Upper lobe of left lung (tissue), 6 donors: ENCODE results near the gene DKC1. TPM values are rescaled to one million over a fixed set of nuclear protein-coding genes. Genes with fewer than 3 reads are reported as not detected.
"Not testable (repeated sequence)": the region's sequence is repeated elsewhere in the genome, so short reads cannot be mapped to it uniquely, and the experiment has no call there.

Source experiments
- ATAC-seq, 2 donors: fragments of 200-7000 bp; cut with Tn5 transposase; one replicate each; pipeline ENCODE4 v1.9.1; 2022; ENCODE audit warnings: mild to moderate bottlenecking in 2 of 2, moderate library complexity in 2 of 2; ENCODE audit not compliant: low FRiP score in 2 of 2
- DNase-seq, 2 donors: peaks; one replicate each; pipeline ENCODE4 v3.0.0-alpha.2; 2019 to 2020
- H3K27ac ChIP-seq, 4 donors: fragments of 200-600 bp; sonication (generic); one replicate each; pipeline ENCODE4 v1.5.1; 2016 to 2019
- H3K27me3 ChIP-seq, 4 donors: fragments of 200-600 bp; sonication (generic); one replicate each; pipeline ENCODE4 v1.5.1; 2017 to 2019
- H3K36me3 ChIP-seq, 4 donors: fragments of 200-600 bp; sonication (generic); one replicate each; pipeline ENCODE4 v1.5.1; 2016 to 2019
- H3K4me1 ChIP-seq, 4 donors: fragments of 200-600 bp; sonication (generic); one replicate each; pipeline ENCODE4 v1.5.1; 2018 to 2019
- H3K4me3 ChIP-seq, 4 donors: fragments of 200-600 bp; sonication (generic); one replicate each; pipeline ENCODE4 v1.5.1; 2017 to 2019; ENCODE audit warnings: mild to moderate bottlenecking in 2 of 4, moderate library complexity in 1 of 4
- H3K9me3 ChIP-seq, 4 donors: fragments of 200-600 bp; sonication (generic); one replicate each; pipeline ENCODE4 v1.5.1; 2018 to 2019
- EP300 ChIP-seq, 4 donors: sonication (generic); formaldehyde crosslinking; IDR thresholded peaks; one replicate each; pipeline ENCODE4 v1.5.1; 2017; ENCODE audit warnings: antibody characterized with exemption in 4 of 4, control low read depth in 2 of 4
- POLR2A ChIP-seq, 4 donors: fragments of 450-650 bp; IDR thresholded peaks; one replicate each; pipeline ENCODE4 v1.5.1; 2016 to 2017; ENCODE audit warnings: antibody characterized with exemption in 4 of 4, mild to moderate bottlenecking in 2 of 4
- POLR2AphosphoS5 ChIP-seq, 2 donors: sonication (generic); formaldehyde crosslinking; IDR thresholded peaks; one replicate each; pipeline ENCODE4 v1.5.1; 2017; ENCODE audit warnings: antibody characterized with exemption in 2 of 2
- WGBS, 2 donors: methylation state at CpG; one replicate each; pipeline ENCODE4 v1.1.5; 2017 to 2018; 5-methylcytosine and 5-hydroxymethylcytosine counted together
- small RNA-seq, 4 donors: library from RNA; depleted of rRNA; stranded (forward); fragments of <200 nt; gene quantifications; one replicate each; pipeline ENCODE3, GENCODE V24; 2016
- total RNA-seq, 6 donors: library from RNA; depleted of rRNA in 4 of 6; stranded (reverse); fragments of >200 nt in 4 of 6; gene quantifications; one replicate each; pipeline versions ENCODE4 v1.1.0 to v1.2.1, GENCODE V29; 2016 to 2021
- TF ChIP-seq, protein P1 (sequence below), 6 experiments: fragments of 450-650 bp in 4 of 6; fragments of 200-600 bp in 2 of 6; sonication (generic) in 2 of 6; IDR thresholded peaks; one replicate each; pipeline ENCODE4 v1.5.1; 2016 to 2019; ENCODE audit warnings: antibody characterized with exemption in 6 of 6
- donor health status: DM: no; HTN: no; CAD: no; lungs with moderate emphysema.
- donor health status: DM: no; HTN: yes; CAD: no; lungs with severe emphysema.

Gene DKC1
- total RNA-seq, 6 donors from 2014 or later: 24.1 to 52.4 (median 33.2) TPM

DNA sequence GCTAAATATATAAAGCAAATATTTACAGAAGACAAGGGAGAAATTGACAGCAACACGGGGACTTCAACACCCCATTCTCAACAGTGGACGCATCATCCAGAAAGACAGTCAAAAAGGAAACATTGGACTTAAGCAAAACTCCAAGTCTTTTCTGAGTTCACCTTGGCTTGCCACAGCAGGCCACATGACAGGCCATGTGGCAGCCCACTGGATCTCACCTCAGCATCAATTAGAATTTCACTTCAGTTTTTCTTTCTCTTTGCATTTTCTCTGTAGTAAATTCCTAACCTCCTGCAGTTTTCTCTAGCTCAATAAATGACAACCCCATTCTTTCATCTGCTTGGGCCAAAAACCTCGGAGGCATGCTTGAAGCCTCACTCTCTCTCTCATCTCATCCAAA is 59.4 kb downstream of the DKC1 start:
- ATAC-seq: no peak
- no peak overlapping the region for H3K4me3 ChIP-seq
- 78 to 81% methylated on average over 3 of the region's 3 CpGs for WGBS, 2 donors
- no peaks in the 10 kb centered on the region for H3K9me3 ChIP-seq
- H3K27me3 ChIP-seq: no peaks in the 10 kb centered on the region
- H3K4me1 ChIP-seq: no peaks in the 10 kb centered on the region
- no peaks in the 10 kb centered on the region for H3K36me3 ChIP-seq
- TF ChIP-seq EP300 (IDR thresholded peaks at IDR 0.05) (no peak), POLR2A (IDR thresholded peaks at IDR 0.05) (no peak), POLR2AphosphoS5 (IDR thresholded peaks at IDR 0.05) (no peak)
- TF ChIP-seq, protein P1, sequence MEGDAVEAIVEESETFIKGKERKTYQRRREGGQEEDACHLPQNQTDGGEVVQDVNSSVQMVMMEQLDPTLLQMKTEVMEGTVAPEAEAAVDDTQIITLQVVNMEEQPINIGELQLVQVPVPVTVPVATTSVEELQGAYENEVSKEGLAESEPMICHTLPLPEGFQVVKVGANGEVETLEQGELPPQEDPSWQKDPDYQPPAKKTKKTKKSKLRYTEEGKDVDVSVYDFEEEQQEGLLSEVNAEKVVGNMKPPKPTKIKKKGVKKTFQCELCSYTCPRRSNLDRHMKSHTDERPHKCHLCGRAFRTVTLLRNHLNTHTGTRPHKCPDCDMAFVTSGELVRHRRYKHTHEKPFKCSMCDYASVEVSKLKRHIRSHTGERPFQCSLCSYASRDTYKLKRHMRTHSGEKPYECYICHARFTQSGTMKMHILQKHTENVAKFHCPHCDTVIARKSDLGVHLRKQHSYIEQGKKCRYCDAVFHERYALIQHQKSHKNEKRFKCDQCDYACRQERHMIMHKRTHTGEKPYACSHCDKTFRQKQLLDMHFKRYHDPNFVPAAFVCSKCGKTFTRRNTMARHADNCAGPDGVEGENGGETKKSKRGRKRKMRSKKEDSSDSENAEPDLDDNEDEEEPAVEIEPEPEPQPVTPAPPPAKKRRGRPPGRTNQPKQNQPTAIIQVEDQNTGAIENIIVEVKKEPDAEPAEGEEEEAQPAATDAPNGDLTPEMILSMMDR (IDR thresholded peaks at IDR 0.05): no peak
- DNase-seq: no peak
- no peak overlapping the region for H3K27ac ChIP-seq

DNA sequence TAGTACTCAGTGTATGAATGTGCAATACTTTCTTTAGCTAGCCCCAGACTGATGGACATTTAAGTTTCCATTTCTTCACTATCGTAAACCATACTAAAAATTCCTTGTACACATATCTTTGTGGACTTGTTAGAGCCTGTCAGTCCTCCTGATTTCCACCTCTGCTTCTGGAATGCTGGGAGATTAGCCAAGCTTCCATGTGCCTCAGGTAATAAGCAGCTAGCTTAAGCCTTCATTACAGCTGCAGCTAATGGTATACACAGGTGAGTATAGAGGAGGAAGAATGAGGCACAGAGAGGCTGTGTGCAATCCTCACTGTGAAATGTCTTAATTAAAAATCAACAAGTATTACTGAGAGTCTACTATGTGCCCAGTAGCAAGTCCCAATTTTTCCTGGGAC is 62.0 kb downstream of the DKC1 start:
- ATAC-seq: no peak

DNA sequence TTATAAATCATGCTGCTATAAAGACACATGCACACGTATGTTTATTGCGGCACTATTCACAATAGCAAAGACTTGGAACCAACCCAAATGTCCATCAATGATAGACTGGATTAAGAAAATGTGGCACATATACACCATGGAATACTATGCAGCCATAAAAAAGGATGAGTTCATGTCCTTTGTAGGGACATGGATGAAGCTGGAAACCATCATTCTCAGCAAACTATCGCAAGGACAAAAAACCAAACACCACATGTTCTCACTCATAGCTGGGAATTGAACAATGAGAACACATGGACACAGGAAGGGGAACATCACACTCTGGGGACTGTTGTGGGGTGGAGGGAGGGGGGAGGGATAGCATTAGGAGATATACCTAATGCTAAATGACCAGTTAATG is 62.9 kb downstream of the DKC1 start:
- WGBS, 2 donors: 92% methylated on average over 2 of the region's 3 CpGs; no CpG with 5 or more reads in 1 of the 2 donors
- ATAC-seq, H3K4me3 ChIP-seq, DNase-seq, H3K27me3 ChIP-seq, H3K4me1 ChIP-seq, H3K27ac ChIP-seq, H3K36me3 ChIP-seq, H3K9me3 ChIP-seq: not testable (repeated sequence)

More for the DNA sequence above, 62.0 kb downstream of the DKC1 start:
- Histone ChIP-seq H3K4me3 (no peak overlapping the region), H3K27ac (no peak overlapping the region), H3K36me3 (no peaks in the 10 kb centered on the region), H3K9me3 (no peaks in the 10 kb centered on the region), H3K4me1 (no peaks in the 10 kb centered on the region), H3K27me3 (no peaks in the 10 kb centered on the region)
- TF ChIP-seq POLR2A (IDR thresholded peaks at IDR 0.05) (no peak), EP300 (IDR thresholded peaks at IDR 0.05) (no peak), POLR2AphosphoS5 (IDR thresholded peaks at IDR 0.05) (no peak)
- TF ChIP-seq, protein P1 (IDR thresholded peaks at IDR 0.05): no peak
- DNase-seq: no peak
- WGBS, 2 donors: 80 to 87% methylated on average over 1 of the region's 1 CpG

Small RNAs within 50 kb of the gene (small RNA-seq; reads per million reads assigned to genes)
- gene SNORA36A: 0 reads per million in 4 donors

Other genes starting within 250 kb of the DKC1 start
- gene FAM3A, start 246.6 kb upstream of the DKC1 start, total RNA-seq: 10 to 100 TPM; 41.0 to 67.1 (median 49.3) TPM
- 100 to 1,000 TPM in 2 of 6 donors, 10 to 100 TPM in 4; 50.4 to 112 (median 81.7) TPM for gene G6PD, start 216.0 kb upstream of the DKC1 start, total RNA-seq
- gene IKBKG, start 215.2 kb upstream of the DKC1 start, total RNA-seq: 10 to 100 TPM; 11.1 to 46.3 (median 39.7) TPM
- gene CTAG1A, start 177.7 kb upstream of the DKC1 start, total RNA-seq: not detected
- not detected for gene CTAG1B, start 143.6 kb upstream of the DKC1 start, total RNA-seq
- not detected for gene CTAG2, start 109.3 kb upstream of the DKC1 start, total RNA-seq
- 10 to 100 TPM; 10.2 to 30.4 (median 15.4) TPM for gene GAB3, start 11.8 kb upstream of the DKC1 start, total RNA-seq
- gene MPP1, start 42.6 kb downstream of the DKC1 start, total RNA-seq: 10 to 100 TPM; 34.2 to 88.0 (median 52.4) TPM
- gene SMIM9, start 71.8 kb downstream of the DKC1 start, total RNA-seq: 1 to 10 TPM in 1 of 6 donors, not detected in 5; 1.5 TPM
- 10 to 100 TPM in 4 of 6 donors, 1 to 10 TPM in 1, not detected in 1; 9.3 to 53.1 (median 20.8) TPM for gene F8A1, start 123.5 kb downstream of the DKC1 start, total RNA-seq